HFFc6 (cell line): ENCODE measurements around the gene ZNF385D. TPM values are rescaled to one million over a fixed set of nuclear protein-coding genes. Genes with fewer than 3 reads are reported as not detected.

Experiments used
- DNase-seq: peaks from one replicate; pipeline ENCODE4 v3.0.0-alpha.2; 2018
- H3K27ac Mint-ChIP-seq: 2 replicates; pipeline ENCODE4 v1.8.0; 2020; ENCODE audit warnings: mild to moderate bottlenecking, mixed read lengths
- H3K27me3 Mint-ChIP-seq: 2 replicates; pipeline ENCODE4 v1.8.0; 2021; ENCODE audit warnings: mild to moderate bottlenecking, moderate library complexity, mixed read lengths; ENCODE audit not compliant: insufficient read depth
- H3K36me3 Mint-ChIP-seq: 2 replicates; pipeline ENCODE4 v1.8.0; 2021; ENCODE audit warnings: low read depth, mixed read lengths
- H3K4me1 Mint-ChIP-seq: 2 replicates; pipeline ENCODE4 v1.8.0; 2020; ENCODE audit warnings: low read depth, mixed read lengths
- H3K4me3 Mint-ChIP-seq: 2 replicates; pipeline ENCODE4 v1.8.0; 2020; ENCODE audit warnings: mild to moderate bottlenecking, moderate library complexity, mixed read lengths
- H3K9me3 Mint-ChIP-seq: 2 replicates; pipeline ENCODE4 v1.8.0; 2020; ENCODE audit warnings: mild to moderate bottlenecking, mixed read lengths
- CTCF ChIP-seq: fragments of 200-600 bp; sonication (generic); IDR thresholded peaks from 2 replicates; pipeline ENCODE4 v1.5.0; 2021; ENCODE audit warnings: antibody characterized with exemption, mild to moderate bottlenecking
- total RNA-seq, 6 experiments: library from RNA; stranded (reverse); fragmentation: NEBNext Ultra II Directional; extraction: Animal tissue kit (Norgen Biotek cat#: 25700); gene quantifications; 2 replicates in 1 of 6; 3 replicates in 5 of 6; pipeline ENCODE4 v1.2.3, GENCODE V29; 2021

The ZNF385D gene
- total RNA-seq, 6 experiments from 2014 or later, result 3.0 to 4.8 (median 4.1) TPM

- no peaks in the 10 kb centered on the region for H3K36me3 Mint-ChIP-seq
- H3K27me3 Mint-ChIP-seq, result peaks cover 1% of the 10 kb centered on the region
- H3K9me3 Mint-ChIP-seq, result no peaks in the 10 kb centered on the region
- no peak for DNase-seq
- peak overlapping the region; percentile 59 for H3K4me3 Mint-ChIP-seq
- no peak for TF ChIP-seq CTCF
- H3K27ac Mint-ChIP-seq, result peak overlapping the region; percentile 32; the same call in 1 of the 2 replicates
- H3K4me1 Mint-ChIP-seq, result peaks cover 22% of the 10 kb centered on the region
These were observed 56.5 kb downstream of the ZNF385D start for GRCh38 chr3:21694506-21694905.

- peaks cover 1% of the 10 kb centered on the region for H3K27me3 Mint-ChIP-seq
- H3K4me3 Mint-ChIP-seq, result no peak overlapping the region
- no peaks in the 10 kb centered on the region for H3K36me3 Mint-ChIP-seq
- DNase-seq, result no peak
- H3K9me3 Mint-ChIP-seq, result no peaks in the 10 kb centered on the region
- no peak for TF ChIP-seq CTCF
- H3K4me1 Mint-ChIP-seq, result peaks cover 7% of the 10 kb centered on the region
- H3K27ac Mint-ChIP-seq, result no peak overlapping the region
These were observed 60.0 kb downstream of the ZNF385D start for GRCh38 chr3:21691036-21691435.

GRCh38 chr3:21682206-21682605, 68.8 kb downstream of the ZNF385D start:
- Mint-ChIP-seq H3K27ac (no peak overlapping the region), H3K27me3 (no peaks in the 10 kb centered on the region; the same call in none of the 2 replicates), H3K9me3 (no peaks in the 10 kb centered on the region), H3K4me3 (no peak overlapping the region), H3K36me3 (no peaks in the 10 kb centered on the region), H3K4me1 (peaks cover 10% of the 10 kb centered on the region)
- no peak for DNase-seq
- no peak for TF ChIP-seq CTCF

- no peaks in the 10 kb centered on the region for H3K36me3 Mint-ChIP-seq
These were observed 77.6 kb downstream of the ZNF385D start for GRCh38 chr3:21673393-21673792.

GRCh38 chr3:21672303-21672702, 78.7 kb downstream of the ZNF385D start:
- H3K9me3 Mint-ChIP-seq, result no peaks in the 10 kb centered on the region
- no peak overlapping the region for H3K4me3 Mint-ChIP-seq
- peak overlapping the region; percentile 69 for H3K27ac Mint-ChIP-seq
- H3K4me1 Mint-ChIP-seq, result peaks cover 14% of the 10 kb centered on the region
- TF ChIP-seq CTCF, result no peak
- DNase-seq, result peak; percentile 78
- no peaks in the 10 kb centered on the region for H3K27me3 Mint-ChIP-seq
- H3K36me3 Mint-ChIP-seq, result no peaks in the 10 kb centered on the region

More at GRCh38 chr3:21673393-21673792, 77.6 kb downstream of the ZNF385D start:
- Mint-ChIP-seq H3K9me3 (no peaks in the 10 kb centered on the region), H3K4me3 (no peak overlapping the region), H3K4me1 (peaks cover 14% of the 10 kb centered on the region), H3K27ac (no peak overlapping the region), H3K27me3 (no peaks in the 10 kb centered on the region; the same call in 1 of the 2 replicates)
- no peak for TF ChIP-seq CTCF
- DNase-seq, result no peak

- Mint-ChIP-seq H3K27me3 (no peaks in the 10 kb centered on the region), H3K9me3 (no peaks in the 10 kb centered on the region), H3K4me1 (peaks cover 14% of the 10 kb centered on the region), H3K27ac (no peak overlapping the region), H3K4me3 (no peak overlapping the region), H3K36me3 (no peaks in the 10 kb centered on the region)
- no peak for TF ChIP-seq CTCF
- no peak for DNase-seq
These were observed 80.6 kb downstream of the ZNF385D start for GRCh38 chr3:21670386-21670785.
